ENCODE results near the gene TLCD3B. TPM values are rescaled to one million over a fixed set of nuclear protein-coding genes. Genes with fewer than 3 reads are reported as not detected.
A peak's percentile ranks its signal among the peaks of the same experiment; 100 is the strongest.

TLCD3B gene
- total RNA-seq, 1 experiment from 2014 or later, result 0.47 TPM

DNA sequence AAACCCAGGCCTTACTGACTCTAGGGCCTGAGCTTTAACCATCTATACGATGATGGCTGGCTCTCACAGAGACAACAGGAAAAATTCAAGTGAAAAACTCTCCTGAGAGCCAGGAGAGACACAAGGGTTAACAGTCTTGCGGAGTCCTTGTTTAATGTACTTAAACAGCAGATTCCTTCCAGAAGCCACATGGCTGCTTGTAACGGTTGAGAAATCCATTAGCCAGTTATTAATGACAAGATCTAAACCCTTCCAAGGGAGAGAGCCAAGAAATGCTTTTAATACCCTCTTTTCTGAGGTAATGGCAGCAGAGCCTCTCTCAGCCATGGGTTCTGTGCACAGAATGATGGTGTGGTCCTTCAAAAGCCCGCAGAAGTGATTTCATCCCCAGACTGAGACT is 29.3 kb upstream of the TLCD3B start:
- intact Hi-C loops (cut with micrococcal nuclease), result no loop called here
- ChIA-PET POLR2A (ENCODE audit: unreplicated experiment) (no interaction called here), CTCF (no interaction called here)
- H3K9me3 ChIP-seq (ENCODE audit: low read length), result no peaks in the 10 kb centered on the region
- TF ChIP-seq, protein P1, sequence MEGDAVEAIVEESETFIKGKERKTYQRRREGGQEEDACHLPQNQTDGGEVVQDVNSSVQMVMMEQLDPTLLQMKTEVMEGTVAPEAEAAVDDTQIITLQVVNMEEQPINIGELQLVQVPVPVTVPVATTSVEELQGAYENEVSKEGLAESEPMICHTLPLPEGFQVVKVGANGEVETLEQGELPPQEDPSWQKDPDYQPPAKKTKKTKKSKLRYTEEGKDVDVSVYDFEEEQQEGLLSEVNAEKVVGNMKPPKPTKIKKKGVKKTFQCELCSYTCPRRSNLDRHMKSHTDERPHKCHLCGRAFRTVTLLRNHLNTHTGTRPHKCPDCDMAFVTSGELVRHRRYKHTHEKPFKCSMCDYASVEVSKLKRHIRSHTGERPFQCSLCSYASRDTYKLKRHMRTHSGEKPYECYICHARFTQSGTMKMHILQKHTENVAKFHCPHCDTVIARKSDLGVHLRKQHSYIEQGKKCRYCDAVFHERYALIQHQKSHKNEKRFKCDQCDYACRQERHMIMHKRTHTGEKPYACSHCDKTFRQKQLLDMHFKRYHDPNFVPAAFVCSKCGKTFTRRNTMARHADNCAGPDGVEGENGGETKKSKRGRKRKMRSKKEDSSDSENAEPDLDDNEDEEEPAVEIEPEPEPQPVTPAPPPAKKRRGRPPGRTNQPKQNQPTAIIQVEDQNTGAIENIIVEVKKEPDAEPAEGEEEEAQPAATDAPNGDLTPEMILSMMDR (conservative IDR thresholded peaks at IDR 0.05; ENCODE audit: low read depth, low read length), result no peak
- TF ChIP-seq EZH2phosphoT487 (IDR thresholded peaks at IDR 0.05; ENCODE audit: borderline replicate concordance, low read length) (no peak), EZH2 (IDR thresholded peaks at IDR 0.05; ENCODE audit: low read length, unreplicated experiment) (no peak)
- H3K9me2 ChIP-seq (replicated peaks; ENCODE audit: low read length), result no peaks in the 10 kb centered on the region
- DNase-seq (no peak), ATAC-seq (no peak)
- no peak overlapping the region for H3K9ac ChIP-seq (ENCODE audit: low read length)
- H3K79me2 ChIP-seq (ENCODE audit: low read length), result peaks cover 18% of the 10 kb centered on the region; the same call in 1 of the 2 replicates
- H3K27me3 ChIP-seq (ENCODE audit: low read length), result no peaks in the 10 kb centered on the region
- H3K4me2 ChIP-seq (ENCODE audit: low read length), result no peak overlapping the region
- no peaks in the 10 kb centered on the region for H3F3A ChIP-seq (ENCODE audit: low read length, unreplicated experiment)
- H3K36me3 ChIP-seq (ENCODE audit: low read depth, low read length), result no peaks in the 10 kb centered on the region
- BruUV-seq (replicated peaks), result no TSS peak
- H2AFZ ChIP-seq (ENCODE audit: low read length), result no peak overlapping the region
- no peak overlapping the region for H3K4me3 ChIP-seq (ENCODE audit: low read length)
- H3K4me1 ChIP-seq (ENCODE audit: insufficient read depth, low read length), result peaks cover 21% of the 10 kb centered on the region
- no peak overlapping the region for H3K27ac ChIP-seq (ENCODE audit: low read length)
- no peaks in the 10 kb centered on the region for H4K20me1 ChIP-seq (ENCODE audit: low read length)

DNA sequence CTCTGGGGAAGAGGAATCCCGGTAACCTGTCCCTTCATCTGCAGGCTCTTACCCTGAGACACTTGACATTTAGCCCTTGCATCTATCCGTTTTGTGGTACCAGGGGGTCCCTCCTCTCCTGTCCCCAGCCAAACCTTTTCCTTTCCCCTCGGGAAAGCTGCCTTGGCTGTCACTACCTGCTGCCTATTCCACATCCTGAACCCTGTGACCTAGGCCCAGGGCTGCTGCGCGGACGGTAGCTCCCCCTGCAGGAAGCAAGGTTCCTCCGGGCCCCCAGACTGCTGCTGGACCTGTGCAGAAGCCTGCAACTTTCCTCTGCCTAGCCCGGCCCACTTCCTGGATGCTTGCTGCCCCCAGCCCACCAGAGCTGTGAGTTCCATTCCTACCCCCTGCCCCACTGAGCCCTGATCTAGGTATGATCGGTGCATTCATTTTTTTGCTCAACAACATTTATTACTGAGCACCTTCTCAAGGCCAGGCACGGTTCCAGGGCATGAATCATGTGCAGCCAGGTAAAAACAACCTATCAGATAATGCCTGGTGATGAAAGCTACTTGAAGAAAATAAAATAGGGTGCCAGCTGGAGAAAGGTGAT is 24.0 kb upstream of the TLCD3B start:
- no peaks in the 10 kb centered on the region for H3F3A ChIP-seq (ENCODE audit: low read length, unreplicated experiment)
- no peaks in the 10 kb centered on the region for H3K9me2 ChIP-seq (replicated peaks; ENCODE audit: low read length)
- ChIA-PET POLR2A (ENCODE audit: unreplicated experiment) (interaction anchor here (0.6 kb wide), 1 partner anchor 16 kb away, joined by 4 read pairs; no protein-coding TSS in a partner anchor), CTCF (interaction anchor here (0.6 to 0.7 kb wide), 2 partner anchors 37 to 40 kb away, joined by 3 read pairs; no protein-coding TSS in a partner anchor)
- no peak overlapping the region for H3K9ac ChIP-seq (ENCODE audit: low read length)
- H3K27ac ChIP-seq (ENCODE audit: low read length), result no peak overlapping the region
- H3K79me2 ChIP-seq (ENCODE audit: low read length), result no peaks in the 10 kb centered on the region
- intact Hi-C loops (cut with micrococcal nuclease), result no loop called here
- H3K4me2 ChIP-seq (ENCODE audit: low read length), result peak overlapping the region; percentile 71
- ATAC-seq (peak; percentile 19; the same call in 1 of the 2 replicates), DNase-seq (peak; percentile 58)
- no peaks in the 10 kb centered on the region for H3K36me3 ChIP-seq (ENCODE audit: low read depth, low read length)
- no TSS peak for BruUV-seq (replicated peaks)
- peak overlapping the region; percentile 15; the same call in 1 of the 2 replicates for H3K4me3 ChIP-seq (ENCODE audit: low read length)
- TF ChIP-seq EZH2 (IDR thresholded peaks at IDR 0.05; ENCODE audit: low read length, unreplicated experiment), result no peak
- TF ChIP-seq, protein P1 (conservative IDR thresholded peaks at IDR 0.05; ENCODE audit: low read depth, low read length), result peak; percentile 64
- no peaks in the 10 kb centered on the region for H3K27me3 ChIP-seq (ENCODE audit: low read length)
- H3K4me1 ChIP-seq (ENCODE audit: insufficient read depth, low read length), result peaks cover 15% of the 10 kb centered on the region
- H3K9me3 ChIP-seq (ENCODE audit: low read length), result no peaks in the 10 kb centered on the region
- H4K20me1 ChIP-seq (ENCODE audit: low read length), result no peaks in the 10 kb centered on the region
- no peak overlapping the region for H2AFZ ChIP-seq (ENCODE audit: low read length)

GRCh38 chr16:30054451-30054850 is 23.4 kb upstream of the TLCD3B start:
- H3K4me1 ChIP-seq (ENCODE audit: insufficient read depth, low read length), result peaks cover 15% of the 10 kb centered on the region
- POLR2A ChIA-PET (ENCODE audit: unreplicated experiment), result no interaction called here
- ATAC-seq, result no peak
- no peak for TF ChIP-seq EZH2phosphoT487 (IDR thresholded peaks at IDR 0.05; ENCODE audit: borderline replicate concordance, low read length)
- TF ChIP-seq, protein P1 (conservative IDR thresholded peaks at IDR 0.05; ENCODE audit: low read depth, low read length), result no peak
- no peak for TF ChIP-seq EZH2 (IDR thresholded peaks at IDR 0.05; ENCODE audit: low read length, unreplicated experiment)
- intact Hi-C loops (cut with micrococcal nuclease), result no loop called here
- H3K79me2 ChIP-seq (ENCODE audit: low read length), result no peaks in the 10 kb centered on the region
- no peaks in the 10 kb centered on the region for H3K27me3 ChIP-seq (ENCODE audit: low read length)
- no peak overlapping the region for H3K9ac ChIP-seq (ENCODE audit: low read length)
- no peak overlapping the region for H3K27ac ChIP-seq (ENCODE audit: low read length)
- H3K4me2 ChIP-seq (ENCODE audit: low read length), result peak overlapping the region; percentile 71; the same call in 1 of the 2 replicates
- no peak overlapping the region for H3K4me3 ChIP-seq (ENCODE audit: low read length)
- no peaks in the 10 kb centered on the region for H3K9me2 ChIP-seq (replicated peaks; ENCODE audit: low read length)
- H2AFZ ChIP-seq (ENCODE audit: low read length), result no peak overlapping the region
- DNase-seq, result no peak
- H3K36me3 ChIP-seq (ENCODE audit: low read depth, low read length), result no peaks in the 10 kb centered on the region
- no peaks in the 10 kb centered on the region for H3F3A ChIP-seq (ENCODE audit: low read length, unreplicated experiment)
- CTCF ChIA-PET, result no interaction called here
- no peaks in the 10 kb centered on the region for H3K9me3 ChIP-seq (ENCODE audit: low read length)
- no peaks in the 10 kb centered on the region for H4K20me1 ChIP-seq (ENCODE audit: low read length)
- no TSS peak for BruUV-seq (replicated peaks)

All from PC-3 (cell line).